Naive thymus-derived CD4-positive, alpha-beta T cell (primary cell): ENCODE data around the gene FBN1. TPM values are rescaled to one million over a fixed set of nuclear protein-coding genes. Genes with fewer than 3 reads are reported as not detected.

Experiments used
- ATAC-seq: fragments of 150-1000 bp; cut with Tn5 transposase; 2 replicates; pipeline ENCODE4 v1.10.0; 2021; ENCODE audit warnings: mild to moderate bottlenecking, moderate library complexity
- CTCF ChIA-PET: fragments of 350-600 bp; sonication (Branson Sonifier 250); formaldehyde crosslinking; loops from one replicate; lab custom pipeline; 2021; ENCODE audit warnings: antibody characterized with exemption; lab: Charles Lee
- POLR2A ChIA-PET: fragments of 350-600 bp; sonication (Branson Sonifier 250); formaldehyde crosslinking; loops from one replicate; lab custom pipeline; 2021; ENCODE audit warnings: antibody characterized with exemption, inconsistent platforms; lab: Charles Lee
- DNase-seq, 9 donors: peaks; one replicate each; pipeline versions ENCODE4 v3.0.0 to v3.0.0-alpha.2; 2020 to 2022; ENCODE audit warnings: mixed read lengths in 1 of 9
- H3K27ac ChIP-seq: one replicate; pipeline ENCODE4 v1.7.0; 2013; ENCODE audit warnings: mild to moderate bottlenecking, low read depth, low read length, moderate library complexity
- H3K27me3 ChIP-seq, 2 donors: one replicate each; pipeline ENCODE4 v1.7.0; 2013; ENCODE audit warnings: low read length in 2 of 2, mild to moderate bottlenecking in 2 of 2, moderate library complexity in 2 of 2; ENCODE audit not compliant: control insufficient read depth in 2 of 2, insufficient read depth in 2 of 2
- H3K36me3 ChIP-seq, 3 experiments: 1 replicate in 2 of 3; 2 replicates in 1 of 3; pipeline ENCODE4 v1.7.0; 2013; ENCODE audit warnings: low read length in 3 of 3, mild to moderate bottlenecking in 3 of 3, moderate library complexity in 1 of 3; ENCODE audit not compliant: insufficient read depth in 3 of 3, control insufficient read depth in 2 of 3
- H3K4me1 ChIP-seq, 2 donors: one replicate each; pipeline ENCODE4 v1.7.0; 2013; ENCODE audit warnings: low read length in 2 of 2, mild to moderate bottlenecking in 2 of 2, moderate library complexity in 1 of 2; ENCODE audit not compliant: control insufficient read depth in 2 of 2, insufficient read depth in 2 of 2
- H3K4me3 ChIP-seq: 2 replicates; pipeline ENCODE4 v1.7.0; 2013; ENCODE audit warnings: mild to moderate bottlenecking, low read length
- H3K9me3 ChIP-seq, 3 experiments: 1 replicate in 2 of 3; 2 replicates in 1 of 3; pipeline ENCODE4 v1.7.0; 2013; ENCODE audit warnings: low read length in 3 of 3; ENCODE audit not compliant: control insufficient read depth in 2 of 3
- H3K27ac Mint-ChIP-seq, 9 donors: one replicate each; pipeline ENCODE4 v1.8.0; 2020 to 2022; ENCODE audit warnings: mixed read lengths in 9 of 9, mild to moderate bottlenecking in 8 of 9, moderate library complexity in 5 of 9, inconsistent platforms in 2 of 9
- H3K27me3 Mint-ChIP-seq, 5 donors: one replicate each; pipeline ENCODE4 v1.8.0; 2021 to 2022; ENCODE audit warnings: mixed read lengths in 5 of 5, mild to moderate bottlenecking in 1 of 5
- H3K36me3 Mint-ChIP-seq, 5 donors: one replicate each; pipeline ENCODE4 v1.8.0; 2020 to 2022; ENCODE audit warnings: mixed read lengths in 5 of 5, mild to moderate bottlenecking in 3 of 5, inconsistent platforms in 1 of 5
- H3K4me1 Mint-ChIP-seq, 7 donors: one replicate each; pipeline ENCODE4 v1.8.0; 2020 to 2022; ENCODE audit warnings: mixed read lengths in 7 of 7, mild to moderate bottlenecking in 3 of 7, inconsistent platforms in 1 of 7
- H3K4me3 Mint-ChIP-seq, 10 donors: one replicate each; pipeline ENCODE4 v1.8.0; 2020 to 2022; ENCODE audit warnings: mild to moderate bottlenecking in 10 of 10, mixed read lengths in 10 of 10, moderate library complexity in 6 of 10, inconsistent platforms in 2 of 10
- H3K9me3 Mint-ChIP-seq, 11 donors: one replicate each; pipeline ENCODE4 v1.8.0; 2020 to 2022; ENCODE audit warnings: mixed read lengths in 11 of 11, mild to moderate bottlenecking in 4 of 11, inconsistent platforms in 1 of 11, moderate library complexity in 1 of 11
- intact Hi-C, 2 donors: fragments of 100-400 bp; cut with micrococcal nuclease; formaldehyde crosslinking; loops; one replicate each; pipeline ENCODE4 v1.15.1; 2023
- polyA plus RNA-seq, 2 donors: library from polyadenylated mRNA; unstranded; fragments of 300-500 nt; fragmentation: Illumina TruSeq; gene quantifications; one replicate each; pipeline ENCODE4 v1.2.3, GENCODE V29; 2021
- total RNA-seq, 6 experiments: library from RNA in 5 of 6; stranded (reverse) in 5 of 6; gene quantifications; 1 replicate in 5 of 6; 2 replicates in 1 of 6; pipeline ENCODE4 v1.2.3 and lab custom pipeline; 2021 to 2026

FBN1 gene
- total and polyA plus RNA-seq, 7 experiments from 2014 or later = 0.03 to 1.3 (median 0.61) TPM; not detected in 1

DNA sequence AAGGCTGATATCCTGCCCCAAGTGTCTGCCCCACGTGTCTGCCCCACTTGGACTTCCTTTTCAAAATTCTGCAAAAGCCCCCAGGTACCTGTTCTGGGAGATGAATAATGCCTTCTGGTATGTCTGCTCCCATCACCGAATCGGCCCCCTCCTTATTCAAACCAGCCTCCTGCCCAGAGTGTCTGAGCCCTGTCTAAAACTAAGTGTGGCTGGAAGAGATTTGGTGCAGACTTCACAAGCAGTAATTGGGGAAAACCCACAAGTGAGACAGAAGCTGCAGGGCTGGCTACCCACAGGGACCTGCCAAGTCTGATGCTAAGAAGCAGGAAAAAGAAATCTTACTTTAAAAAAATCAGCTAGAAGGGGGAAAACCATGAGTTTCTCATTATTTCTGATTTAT lies 229.2 kb downstream of the FBN1 start:
- no peak overlapping the region for H3K27ac Mint-ChIP-seq
- POLR2A ChIA-PET = no interaction called here
- peaks cover 0 to 3% of the 10 kb centered on the region in 2 donors for H3K27me3 ChIP-seq
- H3K9me3 Mint-ChIP-seq = no peaks in the 10 kb centered on the region
- no peaks in the 10 kb centered on the region for H3K9me3 ChIP-seq
- no peaks in the 10 kb centered on the region for H3K4me1 ChIP-seq
- no peaks in the 10 kb centered on the region for H3K36me3 Mint-ChIP-seq
- H3K4me3 ChIP-seq = no peak overlapping the region
- H3K27me3 Mint-ChIP-seq = peaks cover 0 to 24% (median 8%) of the 10 kb centered on the region in 5 donors
- DNase-seq = no peak
- ATAC-seq = no peak
- H3K36me3 ChIP-seq = no peaks in the 10 kb centered on the region
- H3K4me3 Mint-ChIP-seq = no peak overlapping the region
- no peak overlapping the region for H3K27ac ChIP-seq
- intact Hi-C loops = no loop called here
- CTCF ChIA-PET = no interaction called here
- no peaks in the 10 kb centered on the region for H3K4me1 Mint-ChIP-seq

DNA sequence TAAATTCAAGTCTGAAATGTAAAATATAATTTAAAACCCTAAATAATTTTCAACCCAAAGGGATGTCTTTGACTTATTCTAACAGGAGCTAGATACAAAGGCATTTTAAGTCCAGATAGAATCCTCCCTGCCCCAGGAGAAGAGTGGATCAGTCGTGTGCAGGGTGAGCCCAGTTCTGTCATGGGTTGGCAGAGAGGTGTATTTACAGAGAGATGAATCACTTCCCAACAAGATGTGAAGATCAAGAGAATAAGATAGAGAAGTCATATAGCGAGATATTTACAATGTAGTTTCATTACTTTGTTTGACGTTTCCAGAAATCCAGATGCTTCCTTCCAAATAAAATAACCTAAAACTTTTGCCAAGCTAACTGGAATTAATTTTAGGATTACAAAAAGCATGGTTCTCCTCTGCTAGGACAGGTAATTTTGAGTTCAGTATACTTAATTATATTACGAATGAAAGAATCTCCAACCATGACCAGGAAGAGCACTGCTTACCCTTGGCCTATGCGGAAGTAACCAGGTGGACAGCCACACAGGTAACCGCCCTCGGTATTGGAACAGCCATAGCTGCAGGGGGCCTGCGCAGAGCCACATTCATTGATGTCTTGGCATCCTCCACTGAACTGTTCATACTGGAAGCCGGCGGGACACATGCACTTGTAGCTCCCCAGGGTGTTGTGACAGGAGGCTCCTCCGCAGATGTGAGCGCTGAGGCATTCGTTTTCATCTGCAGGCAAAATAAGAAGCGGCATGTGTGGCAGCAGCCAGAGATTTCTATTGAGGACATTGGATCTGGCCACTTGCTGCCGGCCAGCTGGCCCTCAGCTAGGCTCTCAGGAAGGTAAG lies 230.2 kb downstream of the FBN1 start:
- Mint-ChIP-seq H3K27me3 (peaks cover 0 to 24% (median 8%) of the 10 kb centered on the region in 5 donors), H3K36me3 (no peaks in the 10 kb centered on the region), H3K4me3 (no peak overlapping the region), H3K9me3 (no peaks in the 10 kb centered on the region), H3K27ac (no peak overlapping the region), H3K4me1 (no peaks in the 10 kb centered on the region)
- no peak overlapping the region for H3K4me3 ChIP-seq
- no peaks in the 10 kb centered on the region for H3K9me3 ChIP-seq
- peaks cover 0 to 3% of the 10 kb centered on the region in 2 donors for H3K27me3 ChIP-seq
- no peaks in the 10 kb centered on the region for H3K4me1 ChIP-seq
- CTCF ChIA-PET = no interaction called here
- DNase-seq = no peak
- POLR2A ChIA-PET = no interaction called here
- intact Hi-C loops = no loop called here
- ATAC-seq = no peak
- H3K36me3 ChIP-seq = no peaks in the 10 kb centered on the region
- H3K27ac ChIP-seq = no peak overlapping the region

DNA sequence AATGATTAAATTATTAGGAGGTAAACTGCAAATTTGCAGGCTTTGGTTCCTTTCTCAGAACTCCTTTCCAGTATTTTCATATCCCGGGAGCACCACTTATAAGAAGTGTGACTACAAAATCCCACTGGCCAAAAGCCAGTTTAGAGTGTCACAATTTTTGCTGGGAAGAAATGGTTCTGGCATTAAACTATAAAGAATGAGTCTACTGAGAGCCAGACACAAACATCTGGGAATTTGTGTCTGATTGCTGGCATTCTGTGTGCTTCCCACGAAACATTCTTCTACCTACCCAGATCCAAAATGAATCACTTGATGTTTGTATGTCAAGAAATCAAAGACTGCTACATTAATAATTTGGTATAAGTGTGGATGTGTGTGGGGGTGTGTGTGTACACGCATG lies 231.5 kb downstream of the FBN1 start:
- no peak overlapping the region for H3K27ac ChIP-seq
- DNase-seq = no peak
- no peaks in the 10 kb centered on the region for H3K36me3 ChIP-seq
- no peaks in the 10 kb centered on the region for H3K9me3 ChIP-seq
- CTCF ChIA-PET = no interaction called here
- Mint-ChIP-seq H3K27ac (no peak overlapping the region), H3K9me3 (no peaks in the 10 kb centered on the region), H3K4me1 (no peaks in the 10 kb centered on the region), H3K27me3 (peaks cover 0 to 24% (median 8%) of the 10 kb centered on the region in 5 donors), H3K36me3 (no peaks in the 10 kb centered on the region), H3K4me3 (no peak overlapping the region)
- POLR2A ChIA-PET = no interaction called here
- H3K4me3 ChIP-seq = no peak overlapping the region
- no peak for ATAC-seq
- H3K4me1 ChIP-seq = no peaks in the 10 kb centered on the region
- H3K27me3 ChIP-seq = peaks cover 0 to 3% of the 10 kb centered on the region in 2 donors
- intact Hi-C loops = no loop called here

DNA sequence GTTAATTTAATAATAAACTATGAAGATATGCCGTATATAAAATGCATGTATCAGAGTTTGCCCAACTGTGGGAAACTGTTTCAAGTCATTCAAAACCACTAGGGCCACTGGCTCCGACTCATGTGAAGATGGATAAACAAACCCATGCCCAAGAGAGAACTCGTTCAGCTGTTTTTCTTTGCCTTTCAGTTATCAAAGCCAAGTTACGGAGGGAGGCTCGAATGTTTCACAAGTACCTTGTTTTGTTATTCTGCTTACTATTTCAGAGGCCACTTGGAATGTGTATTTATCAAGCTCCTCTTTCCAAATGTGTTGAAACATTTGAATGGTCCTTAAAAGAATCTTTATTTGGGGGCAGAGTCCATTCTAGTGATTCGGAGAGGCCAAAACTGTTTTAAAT lies 232.2 kb downstream of the FBN1 start:
- H3K9me3 ChIP-seq = no peaks in the 10 kb centered on the region
- ChIA-PET CTCF (interaction anchor here (0.7 kb wide), 1 partner anchor 13 kb away, joined by 3 read pairs; no protein-coding TSS in a partner anchor), POLR2A (no interaction called here)
- H3K27me3 ChIP-seq = peaks cover 0 to 3% of the 10 kb centered on the region in 2 donors
- no peaks in the 10 kb centered on the region for H3K4me1 Mint-ChIP-seq
- intact Hi-C loops = no loop called here
- no peak overlapping the region for H3K27ac Mint-ChIP-seq
- no peaks in the 10 kb centered on the region for H3K36me3 Mint-ChIP-seq
- no peak overlapping the region for H3K4me3 ChIP-seq
- ATAC-seq (no peak), DNase-seq (no peak)
- H3K36me3 ChIP-seq = no peaks in the 10 kb centered on the region
- no peaks in the 10 kb centered on the region for H3K4me1 ChIP-seq
- H3K9me3 Mint-ChIP-seq = no peaks in the 10 kb centered on the region
- H3K27ac ChIP-seq = no peak overlapping the region
- no peak overlapping the region for H3K4me3 Mint-ChIP-seq
- H3K27me3 Mint-ChIP-seq = peaks cover 0 to 24% (median 8%) of the 10 kb centered on the region in 5 donors

DNA sequence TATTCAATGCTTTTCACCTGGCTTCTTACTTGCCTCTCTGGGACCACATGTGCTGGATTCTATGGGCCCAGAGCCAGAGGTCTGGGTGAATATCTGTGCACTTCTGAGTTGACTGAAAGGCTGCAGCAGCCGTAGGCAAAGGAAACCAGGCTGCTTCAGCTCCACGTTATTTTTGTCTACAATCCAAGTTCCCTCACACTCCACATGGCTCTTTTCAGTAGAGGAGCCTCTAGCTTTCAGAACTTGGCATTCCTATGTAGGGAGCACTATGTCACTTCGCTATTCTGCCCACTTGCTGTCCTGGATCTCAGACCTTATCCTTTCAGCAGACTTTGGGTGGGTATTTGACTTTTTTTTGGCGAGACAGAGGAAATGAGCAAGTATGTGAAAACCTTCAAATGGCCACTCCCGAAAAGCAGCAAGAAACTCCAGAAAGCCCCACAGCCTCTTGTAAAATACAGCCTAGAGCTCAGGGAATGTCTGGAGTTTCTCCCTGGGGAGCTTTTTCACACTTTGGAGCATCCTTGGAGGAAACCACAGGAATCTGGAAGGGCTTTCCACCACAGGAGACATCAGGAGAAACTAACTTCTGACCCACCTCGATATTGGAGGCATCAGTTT lies 233.4 kb downstream of the FBN1 start:
- Histone ChIP-seq H3K27ac (no peak overlapping the region), H3K4me3 (no peak overlapping the region), H3K27me3 (peaks cover 0 to 3% of the 10 kb centered on the region in 2 donors), H3K36me3 (no peaks in the 10 kb centered on the region), H3K4me1 (no peaks in the 10 kb centered on the region), H3K9me3 (no peaks in the 10 kb centered on the region)
- Mint-ChIP-seq H3K4me1 (no peaks in the 10 kb centered on the region), H3K27me3 (peaks cover 0 to 17% (median 8%) of the 10 kb centered on the region in 5 donors), H3K36me3 (no peaks in the 10 kb centered on the region), H3K27ac (no peak overlapping the region), H3K9me3 (no peaks in the 10 kb centered on the region), H3K4me3 (no peak overlapping the region)
- POLR2A ChIA-PET = no interaction called here
- no peak for DNase-seq
- ATAC-seq = no peak
- CTCF ChIA-PET = no interaction called here
- intact Hi-C loops = no loop called here

DNA sequence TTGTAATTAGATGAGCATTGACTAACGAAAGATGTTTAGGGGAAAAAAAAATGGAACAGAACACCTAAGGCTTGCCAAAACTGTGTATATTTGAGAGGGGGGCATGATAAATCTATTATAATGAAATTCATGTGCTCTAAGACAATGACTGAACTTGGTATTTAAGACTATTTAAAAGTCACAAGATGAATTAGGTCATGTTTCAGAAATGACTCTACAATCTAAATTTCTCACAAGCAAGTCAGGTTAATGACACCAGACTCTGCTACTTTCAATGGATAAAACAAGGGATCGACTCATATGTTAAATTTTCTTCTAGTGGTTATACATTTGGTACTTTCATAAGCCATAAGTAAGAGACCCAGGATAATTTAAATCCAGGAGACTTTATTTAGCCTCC lies 235.9 kb downstream of the FBN1 start:
- no peaks in the 10 kb centered on the region for H3K4me1 Mint-ChIP-seq
- H3K9me3 Mint-ChIP-seq = no peaks in the 10 kb centered on the region
- no peak overlapping the region for H3K4me3 ChIP-seq
- ATAC-seq (no peak), DNase-seq (no peak)
- H3K36me3 ChIP-seq = no peaks in the 10 kb centered on the region
- ChIA-PET POLR2A (no interaction called here), CTCF (no interaction called here)
- H3K4me3 Mint-ChIP-seq = no peak overlapping the region
- no peaks in the 10 kb centered on the region for H3K4me1 ChIP-seq
- no peaks in the 10 kb centered on the region for H3K9me3 ChIP-seq
- H3K27ac ChIP-seq = no peak overlapping the region
- H3K27me3 ChIP-seq = peaks cover 0 to 3% of the 10 kb centered on the region in 2 donors
- H3K27me3 Mint-ChIP-seq = peaks cover 0 to 13% (median 8%) of the 10 kb centered on the region in 5 donors
- no peaks in the 10 kb centered on the region for H3K36me3 Mint-ChIP-seq
- intact Hi-C loops = no loop called here
- H3K27ac Mint-ChIP-seq = no peak overlapping the region
